ENCODE measurements around the gene DOCK8.
"Not testable (repeated sequence)": the region's sequence is repeated elsewhere in the genome, so short reads cannot be mapped to it uniquely, and the experiment has no call there.

DOCK8 gene
- total RNA-seq: 458 reads per million, percentile 98 among the genes with 10 or more reads in this experiment

DNA sequence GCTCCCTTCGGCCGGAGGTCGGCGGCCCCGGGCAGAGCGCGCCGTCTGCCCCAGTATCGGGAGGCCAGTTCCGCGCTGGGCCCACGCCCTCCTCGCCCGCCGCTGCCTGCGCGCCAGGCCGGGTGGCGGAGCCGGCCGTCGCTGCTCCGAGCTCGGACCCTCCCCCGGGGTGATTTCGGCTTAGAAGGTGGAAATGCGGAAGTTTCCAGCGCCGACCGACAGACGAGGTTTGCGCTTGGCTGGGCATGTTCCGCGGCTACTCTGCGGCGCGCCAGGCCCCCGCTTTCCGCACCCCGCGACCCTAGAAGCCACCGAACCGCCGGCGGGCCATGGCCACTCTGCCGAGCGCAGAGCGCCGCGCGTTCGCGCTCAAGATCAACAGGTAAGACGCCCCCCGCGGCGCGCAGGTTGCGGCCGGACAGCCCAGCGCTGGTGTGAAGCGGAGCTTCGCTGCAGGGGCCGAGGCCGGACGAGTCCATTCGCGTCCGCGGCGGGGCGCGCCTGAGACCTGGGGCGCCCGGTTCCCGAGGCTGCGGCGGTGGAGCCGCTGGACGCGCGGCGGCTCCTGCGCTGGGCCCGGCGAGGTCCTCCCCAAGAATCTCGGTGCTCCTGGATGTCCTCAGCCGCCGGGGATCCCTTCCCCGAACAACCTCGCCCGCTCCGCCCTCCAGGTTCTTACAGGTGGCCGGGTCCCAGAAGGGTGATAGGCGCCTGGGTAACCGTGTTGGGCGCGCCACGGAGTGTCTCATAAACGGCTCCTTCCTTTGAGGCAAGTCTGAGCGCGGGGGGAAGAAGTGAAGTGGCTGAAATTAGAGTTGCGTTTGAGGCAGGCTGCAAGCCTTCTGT lies at the start of gene DOCK8:
Gene DOCK8 (plus strand): TSS at position 218 of the 846 bp plus-strand sequence. CDS start 112 bp downstream, at position 330.
- peak; percentile 34 for DNase-seq

GRCh38 chr9:169757-170156 lies 44.9 kb upstream of the DOCK8 start:
- not testable (repeated sequence) for DNase-seq

GRCh38 chr9:178140-178825 lies 36.4 kb upstream of the DOCK8 start:
- not testable (repeated sequence) for DNase-seq

DNA sequence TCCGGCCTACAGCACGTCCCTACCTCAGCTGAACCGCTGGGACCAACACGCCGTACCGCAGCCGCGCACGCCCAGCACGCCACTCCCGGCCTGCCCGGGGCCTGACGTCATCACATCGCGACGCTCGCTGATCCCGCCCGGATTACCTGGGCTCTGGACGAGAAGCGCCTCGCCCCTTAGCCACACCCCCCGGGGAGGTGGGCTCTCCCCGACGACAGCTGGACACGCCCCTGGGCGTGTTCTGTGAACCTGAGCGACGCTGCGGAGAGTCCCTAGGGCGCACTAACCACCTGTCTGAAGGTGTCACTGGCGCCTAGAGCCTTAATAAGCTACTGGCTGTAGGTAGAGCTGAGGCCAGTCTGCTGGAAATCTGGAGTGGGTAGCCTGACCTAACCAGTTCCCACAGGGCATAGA lies 35.7 kb upstream of the DOCK8 start, which contains the start of gene ZNG1A:
Gene ZNG1A (minus strand): TSS at position 87 of the 414 bp plus-strand sequence. CDS start 87 bp downstream, outside the sequence.
- DNase-seq: not testable (repeated sequence)

DNA sequence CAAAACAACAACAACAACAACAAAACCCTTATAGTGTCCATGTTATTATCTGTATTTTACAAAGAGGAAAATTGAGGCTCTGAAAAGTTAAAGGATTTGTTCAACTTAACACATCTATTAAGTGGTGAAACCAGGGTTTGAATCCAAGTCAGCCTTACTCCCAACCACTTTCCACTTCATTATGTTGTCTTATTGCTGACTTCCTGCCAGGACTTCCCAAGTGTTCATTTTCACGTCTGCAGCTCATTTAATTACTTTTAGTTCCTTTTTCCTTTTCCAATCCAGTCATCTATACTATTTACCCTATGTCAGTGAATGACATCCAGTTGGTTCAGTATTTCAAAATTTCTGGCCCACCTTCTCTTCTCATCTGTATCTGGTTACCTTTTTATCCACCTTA lies 15.1 kb upstream of the DOCK8 start:
- DNase-seq: not testable (repeated sequence)

DNA sequence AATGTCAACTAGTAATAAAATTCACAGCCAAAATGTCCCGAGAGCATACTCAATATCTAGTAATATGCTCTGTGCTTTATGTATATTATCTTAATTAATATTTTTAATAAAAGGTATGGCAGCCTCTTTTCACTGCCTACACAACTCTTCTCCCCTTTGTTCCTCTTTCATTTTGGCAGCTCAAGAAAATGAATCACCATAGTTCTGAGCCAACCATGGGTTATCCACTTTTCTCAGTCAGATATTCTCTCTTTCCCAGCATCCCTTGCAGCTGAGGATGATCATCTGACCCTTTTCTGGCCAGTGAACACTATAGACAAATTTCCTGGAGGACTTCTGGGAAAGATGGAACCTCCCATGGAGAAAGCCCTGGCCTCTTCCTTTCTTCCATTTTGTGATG lies 8.2 kb upstream of the DOCK8 start:
- no peak for DNase-seq

DNA sequence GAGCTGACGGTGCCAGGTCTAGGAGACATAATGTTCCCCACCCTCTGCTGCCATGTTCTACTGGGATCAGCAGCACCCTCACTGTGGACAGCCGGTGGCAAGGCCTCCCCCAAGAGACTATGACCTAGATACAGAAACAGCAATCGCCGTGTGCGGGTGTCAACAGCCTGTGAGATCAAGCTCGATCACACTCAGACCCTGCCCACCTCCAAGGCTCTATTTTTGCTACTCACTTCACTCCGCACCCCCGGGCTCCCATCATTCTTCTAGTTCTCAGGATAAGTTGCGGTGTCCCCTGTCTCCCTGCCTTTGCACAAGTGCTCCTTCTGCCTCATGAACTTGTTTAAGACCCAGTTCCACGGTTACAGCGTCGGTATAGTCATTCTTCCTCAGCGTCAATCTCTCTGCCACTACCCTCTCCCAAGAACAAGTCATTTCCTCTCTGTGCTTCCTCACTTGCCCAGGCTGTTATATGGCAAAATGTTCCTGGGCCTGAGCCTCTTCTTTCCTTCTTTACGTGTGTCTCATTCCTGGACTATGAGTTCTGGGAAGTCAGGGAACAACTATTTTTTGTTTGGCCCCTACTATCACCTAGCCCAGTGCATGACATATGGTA lies 5.4 kb upstream of the DOCK8 start:
- DNase-seq: no peak

- DNase-seq: no peak
Observed at GRCh38 chr9:211036-211435, 3.6 kb upstream of the DOCK8 start.

DNA sequence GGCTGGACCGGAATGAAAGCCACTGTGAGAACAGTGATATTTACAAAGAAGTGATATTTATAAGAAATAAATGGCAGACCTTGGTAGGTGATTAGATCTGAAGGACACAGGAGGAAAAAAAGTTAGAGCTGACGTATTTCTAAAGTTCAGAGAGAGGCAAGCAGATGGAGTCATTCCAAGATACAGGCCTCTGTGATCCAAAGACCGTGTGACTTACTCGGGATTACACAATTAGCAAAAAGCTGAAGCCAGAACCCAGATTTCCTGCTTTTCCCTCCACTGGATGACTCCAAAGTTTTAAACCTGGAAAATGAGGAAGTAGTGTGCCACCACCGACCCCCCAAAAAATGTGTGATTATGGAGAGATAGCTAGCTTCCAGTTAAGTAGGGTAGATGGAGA lies 3.1 kb upstream of the DOCK8 start:
- no peak for DNase-seq

- no peak for DNase-seq
Observed at GRCh38 chr9:212297-212696, 2.4 kb upstream of the DOCK8 start.

- not testable (repeated sequence) for DNase-seq
Observed at GRCh38 chr9:213901-214300, 764 bp upstream of the DOCK8 start.

GRCh38 chr9:214351-214647 lies 366 bp upstream of the DOCK8 start:
- no peak for DNase-seq

- no peak for DNase-seq
Observed at GRCh38 chr9:215631-216155, 1.0 kb downstream of the DOCK8 start.

DNA sequence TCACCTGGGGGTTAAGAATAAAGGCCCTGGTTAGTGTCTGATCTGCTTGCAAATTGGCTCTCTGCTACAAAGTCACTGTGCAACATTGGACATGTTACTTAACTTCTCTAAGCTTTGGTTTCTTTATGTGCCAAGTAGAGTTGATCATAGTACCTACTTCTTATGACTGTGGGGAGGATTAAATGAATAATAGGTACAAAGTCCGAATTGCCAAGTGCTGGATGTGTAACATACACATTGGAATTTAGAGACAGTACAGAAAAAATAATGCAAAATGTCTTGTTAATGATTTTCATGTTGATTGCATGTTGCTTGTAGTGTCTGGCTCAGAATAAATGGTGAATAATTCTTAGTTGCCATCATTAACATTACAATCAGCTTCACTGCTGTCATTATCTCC lies 2.2 kb downstream of the DOCK8 start:
- no peak for DNase-seq

DNA sequence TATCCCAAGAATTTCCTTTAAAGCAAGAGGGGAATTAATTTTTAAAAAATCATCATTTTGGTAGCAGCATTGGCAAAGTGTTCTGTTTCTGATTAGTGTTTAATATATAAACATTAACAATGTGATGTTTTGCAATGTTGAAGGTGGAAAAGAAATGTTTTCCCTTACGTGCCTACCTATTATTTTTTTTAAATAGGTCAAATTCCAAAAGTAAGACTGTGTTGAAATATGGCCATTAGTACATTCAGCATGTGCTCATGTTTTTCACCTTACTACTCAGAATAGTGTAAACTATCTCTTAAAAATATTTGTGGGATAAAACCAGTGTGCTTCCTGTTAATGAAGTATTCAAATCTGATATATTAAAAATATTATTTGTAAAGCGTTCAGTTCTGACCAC lies 3.3 kb downstream of the DOCK8 start:
- no peak for DNase-seq

DNA sequence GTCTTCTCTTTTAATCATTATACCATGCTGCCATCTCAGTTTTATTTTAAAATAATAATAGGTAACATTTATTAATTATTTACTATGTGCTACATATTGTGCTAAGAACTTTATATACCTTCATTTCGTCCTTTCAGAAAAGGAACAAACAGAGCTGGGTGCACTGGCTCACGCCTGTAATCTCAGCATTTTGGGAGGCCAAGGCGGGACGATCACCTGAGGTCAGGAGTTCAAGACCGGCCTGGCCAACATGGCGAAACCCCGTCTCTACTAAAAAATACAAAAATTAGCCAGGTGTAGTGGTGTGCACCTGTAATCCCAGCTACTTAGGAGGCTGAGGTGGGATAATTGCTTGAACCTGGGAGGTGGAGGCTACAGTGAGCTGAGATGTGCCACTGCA lies 4.4 kb downstream of the DOCK8 start:
- DNase-seq: not testable (repeated sequence)

DNA sequence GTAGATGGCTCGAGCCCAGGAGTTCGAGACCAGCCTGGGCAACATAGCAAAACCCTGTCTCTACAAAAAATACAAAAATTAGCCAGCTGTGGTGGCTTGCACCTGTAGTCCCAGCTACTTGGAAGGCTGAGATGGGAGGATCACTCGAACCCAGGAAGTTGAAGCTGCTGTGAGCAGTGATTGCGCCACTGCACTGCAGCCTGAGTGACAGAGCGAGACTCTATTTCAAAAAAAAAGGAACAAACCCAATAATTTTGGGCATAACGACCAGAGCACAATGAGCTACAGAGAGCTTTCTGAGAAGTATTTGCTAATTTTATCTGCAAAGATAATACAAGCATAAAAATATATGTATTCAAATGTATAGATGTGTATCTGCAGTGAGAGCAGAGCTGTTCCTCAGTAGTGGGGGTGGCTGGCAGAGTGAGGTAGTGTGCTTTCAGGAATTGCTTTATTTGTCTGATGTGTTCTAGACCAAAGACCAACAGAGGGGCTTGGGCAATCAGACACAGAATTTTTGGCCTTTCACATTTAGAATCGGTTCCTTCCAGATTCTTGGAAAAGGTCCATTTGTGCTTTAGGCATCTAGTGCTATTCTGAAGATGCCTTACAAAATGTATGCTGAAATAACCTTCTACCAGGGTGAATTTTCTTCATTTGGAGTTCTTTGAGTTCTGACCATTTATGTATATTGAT lies 5.2 kb downstream of the DOCK8 start:
- DNase-seq: no peak

GRCh38 chr9:221989-222776 lies 7.5 kb downstream of the DOCK8 start:
- no peak for DNase-seq

- no peak for DNase-seq
Observed at GRCh38 chr9:223152-223551, 8.5 kb downstream of the DOCK8 start.

- DNase-seq: no peak
Observed at GRCh38 chr9:224026-224425, 9.4 kb downstream of the DOCK8 start.

- no peak for DNase-seq
Observed at GRCh38 chr9:224582-225520, 10.2 kb downstream of the DOCK8 start.
